Stimulated activated CD8-positive, alpha-beta memory T cell treated with anti-CD3 and anti-CD28 coated beads, Interleukin-12 subunit alpha, Interleukin-12 subunit beta, amount 100 ng/mL, for 24 hours (primary cell): ENCODE data around the gene SMIM29.

Source experiments
- DNase-seq: peaks from one replicate; pipeline ENCODE4 v3.0.0-alpha.2; 2020; ENCODE audit errors: extremely low read depth

SMIM29 gene

DNA sequence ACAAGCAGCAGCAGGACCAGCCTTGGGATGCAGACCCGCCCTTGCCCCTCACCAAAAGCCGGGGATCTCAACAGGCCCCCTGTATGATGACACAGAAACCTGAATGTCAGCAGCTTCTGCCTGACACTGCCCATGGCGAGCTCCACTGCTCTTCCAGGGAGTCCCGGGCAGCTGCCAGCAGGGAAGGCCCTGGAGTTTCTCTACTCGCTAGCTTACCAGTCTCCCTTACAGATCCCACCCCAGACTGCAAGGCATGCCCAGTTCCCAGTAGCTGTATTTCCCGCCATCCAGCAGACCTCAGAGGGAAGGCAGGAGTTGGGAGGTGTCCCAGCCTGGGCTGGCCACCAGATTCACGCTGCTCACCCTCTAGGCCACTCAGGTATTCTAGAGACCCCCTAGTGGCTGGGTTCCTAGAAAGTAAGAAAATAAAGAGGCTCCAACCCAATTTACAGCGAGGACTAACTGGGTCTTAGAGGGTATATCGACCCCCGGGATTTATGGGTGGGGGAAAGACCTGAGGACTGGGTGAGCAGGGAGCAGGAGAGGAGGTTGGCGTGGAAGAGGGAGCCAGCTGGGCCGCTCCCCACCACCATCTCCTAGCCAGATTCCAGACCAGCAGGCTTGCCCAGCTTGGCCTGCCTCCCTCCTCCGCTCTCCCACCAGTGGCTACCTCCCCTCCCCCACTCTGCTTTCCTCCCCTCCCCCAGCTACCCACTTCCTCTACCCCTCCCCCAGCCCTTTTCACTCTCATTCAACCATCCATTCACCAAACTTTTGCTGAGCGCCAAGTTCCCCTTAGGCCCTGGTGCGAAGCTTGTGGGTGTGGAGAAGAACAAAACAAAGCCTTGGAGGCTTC, 21.8 kb downstream of the SMIM29 start:
- DNase-seq = no peak

DNA sequence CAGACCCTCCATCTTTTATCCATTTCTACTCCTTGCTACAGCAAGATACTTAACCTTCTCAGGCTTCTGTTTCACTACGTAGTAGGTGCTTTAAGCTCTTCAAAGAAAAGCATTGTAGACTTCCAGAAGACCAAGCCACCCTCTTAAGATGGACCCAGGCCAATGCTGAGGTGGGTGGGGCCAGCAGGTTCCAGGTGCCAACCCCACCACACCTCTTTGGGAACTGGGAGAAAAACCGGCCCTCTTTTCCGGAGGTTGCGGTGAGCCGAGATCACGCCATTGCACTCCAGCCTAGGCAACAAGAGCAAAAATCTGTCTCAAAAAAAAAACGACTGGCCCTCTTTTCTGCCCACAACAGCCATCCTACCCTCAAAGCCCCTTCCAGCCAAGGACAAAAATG, 22.7 kb downstream of the SMIM29 start:
- no peak for DNase-seq

DNA sequence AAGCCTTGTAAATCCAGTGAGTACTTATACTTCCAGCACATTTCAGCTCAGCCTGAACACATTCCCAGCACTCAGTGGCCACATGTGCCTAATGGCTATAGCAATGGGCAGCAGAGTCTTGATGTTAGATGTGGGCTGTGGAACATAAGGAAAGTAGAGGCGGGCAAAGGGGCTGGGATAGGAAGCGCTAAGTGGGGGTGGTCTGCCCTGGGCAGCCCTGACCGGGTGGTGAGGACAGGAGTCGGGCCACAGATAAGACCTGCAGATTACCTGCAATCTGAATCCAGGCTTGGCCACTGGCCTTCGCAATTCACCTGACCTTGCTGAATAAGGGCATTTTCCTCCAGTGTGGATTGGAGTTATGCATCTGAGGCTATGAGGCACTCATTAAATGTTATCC, 23.3 kb downstream of the SMIM29 start:
- DNase-seq = no peak

DNA sequence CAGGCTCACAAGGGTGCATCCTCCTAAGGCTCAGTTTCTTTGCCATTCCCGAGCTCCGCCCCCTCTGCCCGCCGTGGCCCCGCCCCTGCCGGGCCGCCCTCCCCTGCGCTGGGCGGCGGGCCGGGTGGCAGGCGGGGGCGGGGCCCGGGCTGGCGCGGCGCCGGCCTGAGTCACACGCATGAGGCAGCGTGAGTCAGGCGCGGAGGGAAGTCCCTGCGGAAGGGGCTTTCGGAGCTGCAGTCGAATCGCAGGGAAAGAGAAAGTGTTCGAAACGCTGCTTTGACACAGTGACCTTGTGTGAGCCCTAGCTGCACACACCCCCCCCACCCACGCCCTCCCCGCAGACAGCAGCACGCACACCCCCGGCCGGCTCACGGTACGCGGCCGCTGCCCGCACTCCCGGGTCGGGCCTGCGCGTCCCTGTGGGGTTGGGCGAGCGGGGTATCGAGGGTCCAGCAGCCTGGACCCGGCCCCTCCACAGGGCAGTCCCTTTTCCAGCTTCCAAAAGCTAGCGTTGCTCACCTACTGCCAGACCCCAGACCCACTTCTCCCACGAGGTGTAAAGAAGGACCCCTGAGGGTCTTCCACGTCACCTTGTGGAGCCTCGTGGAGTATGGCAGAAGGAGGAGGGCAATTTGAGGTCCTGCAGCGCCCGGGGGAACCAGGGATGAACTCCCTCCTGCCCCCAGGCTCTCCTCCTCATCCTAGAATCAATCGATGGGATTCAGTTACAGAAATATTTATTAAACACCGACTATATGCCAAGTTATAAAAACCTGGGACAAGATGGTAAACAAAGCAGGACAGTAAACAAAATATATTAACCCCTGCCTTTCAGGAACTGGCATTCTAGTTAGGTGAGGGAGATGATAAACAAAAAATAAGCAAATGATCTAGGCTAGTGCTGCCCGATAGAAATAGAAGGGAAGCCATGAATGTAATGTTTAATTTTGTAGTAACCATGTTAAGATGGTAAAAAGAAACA, 24.6 kb downstream of the SMIM29 start:
- peak; percentile 87 for DNase-seq

DNA sequence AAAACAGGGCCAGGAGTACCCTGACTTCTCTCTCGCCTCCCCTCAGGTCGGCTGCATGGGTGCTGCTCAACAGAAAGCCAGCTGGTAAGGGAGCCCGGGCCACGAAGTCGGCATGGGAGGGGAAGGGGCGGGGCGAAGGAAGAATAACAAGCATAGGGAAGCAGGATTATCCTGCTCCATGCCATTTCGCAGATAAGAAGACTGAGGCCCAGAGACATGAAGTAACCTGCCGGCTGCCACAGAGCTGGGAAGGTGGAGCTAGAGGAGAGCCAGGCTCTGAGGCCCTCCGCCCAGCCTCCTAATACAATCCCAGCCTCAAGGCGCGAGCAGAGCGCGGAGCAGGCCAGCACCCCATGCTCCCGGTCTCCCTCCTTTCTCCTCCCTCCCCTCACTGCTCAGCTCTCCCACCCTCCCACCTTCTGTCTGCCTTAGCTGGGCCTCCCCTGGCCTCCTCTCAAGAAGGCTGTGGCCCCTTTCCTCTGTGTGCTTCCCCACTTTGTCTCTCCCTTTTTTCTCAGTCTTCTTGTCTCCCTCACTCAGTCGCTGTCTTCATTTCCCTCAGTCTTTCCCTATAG, 25.3 kb downstream of the SMIM29 start:
- DNase-seq = no peak

DNA sequence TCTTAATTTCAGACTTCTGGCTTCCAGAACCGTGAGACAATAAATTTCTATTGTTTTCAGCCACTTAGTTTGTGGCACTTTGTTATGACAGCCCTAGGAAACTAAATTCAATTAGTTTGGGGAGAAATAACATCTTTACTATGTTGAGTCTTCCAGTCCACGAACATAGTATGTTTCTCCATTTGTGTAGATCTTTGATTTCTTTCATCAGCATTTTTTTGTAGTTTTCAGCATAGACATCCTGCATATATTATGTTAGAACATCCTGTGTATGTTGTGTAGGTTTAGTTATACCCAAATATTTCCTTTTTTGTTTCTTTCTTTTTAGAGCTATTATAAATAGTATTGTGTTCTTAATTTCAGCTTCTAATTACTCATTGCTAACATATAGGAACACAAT, 30.1 kb downstream of the SMIM29 start:
- DNase-seq = no peak

DNA sequence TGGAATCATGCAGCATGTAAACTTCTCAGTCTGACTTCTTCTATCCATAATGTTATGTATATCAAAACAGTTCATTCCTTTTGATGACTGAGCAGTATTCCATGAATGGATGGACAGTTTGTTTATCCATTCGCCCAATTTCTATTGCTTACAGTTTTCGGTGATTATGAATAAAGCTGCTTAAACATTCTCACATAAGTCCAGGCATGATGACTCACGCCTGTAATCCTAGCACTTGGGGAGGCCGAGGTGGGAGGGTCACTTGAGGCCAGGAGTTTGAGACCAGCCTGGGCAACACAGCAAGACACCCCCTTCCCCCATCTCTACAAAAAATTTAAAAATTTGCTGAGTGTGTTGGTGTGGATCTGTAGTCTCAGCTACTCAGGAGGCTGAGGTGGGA, 35.0 kb downstream of the SMIM29 start:
- no peak for DNase-seq

DNA sequence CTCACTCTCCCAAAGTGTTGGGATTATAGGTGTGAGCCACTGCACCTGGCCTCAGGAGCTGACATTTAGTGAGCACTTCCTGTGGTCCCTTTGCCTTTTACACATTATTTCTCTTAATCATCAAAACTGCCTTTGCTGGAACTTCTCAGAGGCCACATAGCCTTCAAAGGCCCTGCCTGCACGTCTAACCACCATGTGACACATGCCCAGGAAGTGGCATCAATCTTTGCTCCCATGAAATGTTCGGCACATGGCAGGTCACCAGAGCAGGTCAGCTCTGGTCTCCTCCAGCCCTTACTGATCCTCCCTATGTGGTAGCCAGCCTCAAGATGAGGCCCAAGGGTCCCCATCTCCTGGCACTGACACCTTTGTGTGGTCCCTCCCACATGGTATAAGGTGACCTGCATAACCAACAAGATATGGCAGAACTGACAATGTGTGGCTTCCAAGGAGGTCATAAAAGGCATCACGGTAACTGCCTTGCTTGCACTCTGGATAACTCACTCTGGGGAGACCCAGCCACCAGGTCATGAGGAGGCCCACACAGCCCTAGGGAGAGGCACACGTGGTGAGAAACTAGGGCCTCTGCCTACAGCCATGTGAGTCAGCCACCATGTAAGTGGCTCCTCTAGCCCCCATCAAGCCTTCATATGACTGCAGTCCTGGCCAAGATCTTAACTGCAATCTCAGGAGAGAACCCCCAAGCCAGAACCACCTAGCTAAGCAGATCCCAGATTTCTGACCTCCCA, 40.9 kb downstream of the SMIM29 start:
- no peak for DNase-seq

DNA sequence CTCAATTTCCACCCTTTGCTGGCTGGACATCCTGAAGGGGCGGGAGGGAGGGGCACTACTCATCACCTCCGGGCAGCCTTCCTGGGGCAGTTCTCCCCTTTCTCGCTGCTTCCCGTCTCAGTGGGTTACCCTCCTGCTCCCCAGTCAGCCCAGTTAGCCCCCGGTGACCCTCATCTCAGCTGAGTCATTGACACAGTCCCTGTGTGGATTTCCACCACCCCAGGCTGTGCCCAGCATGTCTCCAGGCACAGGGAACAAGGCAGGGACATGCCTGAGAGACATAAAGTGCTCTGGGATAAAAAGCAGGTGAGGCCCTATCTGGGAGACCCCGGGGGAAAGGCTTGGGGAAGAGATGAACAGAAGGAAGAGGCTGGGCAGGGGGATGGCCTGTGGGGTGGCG, 42.1 kb downstream of the SMIM29 start:
- DNase-seq = no peak

DNA sequence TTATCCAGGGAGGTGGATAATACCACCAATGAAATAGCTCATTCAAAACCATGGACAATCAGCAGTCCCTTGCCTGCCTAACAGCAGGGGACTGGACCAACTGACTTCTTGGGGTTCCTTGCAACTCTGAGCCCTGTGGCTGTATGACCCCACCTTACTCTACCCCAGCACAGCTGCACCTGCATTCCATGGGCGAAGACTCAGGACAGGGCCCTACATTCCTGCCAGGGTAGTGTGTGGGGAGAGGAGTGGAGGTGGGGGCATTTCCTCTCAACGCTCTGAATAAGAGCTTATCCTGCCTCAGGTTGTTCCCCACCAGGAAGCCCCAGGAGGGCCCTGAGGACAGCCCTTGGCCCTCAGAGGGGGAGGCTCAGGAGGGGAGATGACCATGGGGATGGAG, 42.9 kb downstream of the SMIM29 start:
- DNase-seq = no peak

DNA sequence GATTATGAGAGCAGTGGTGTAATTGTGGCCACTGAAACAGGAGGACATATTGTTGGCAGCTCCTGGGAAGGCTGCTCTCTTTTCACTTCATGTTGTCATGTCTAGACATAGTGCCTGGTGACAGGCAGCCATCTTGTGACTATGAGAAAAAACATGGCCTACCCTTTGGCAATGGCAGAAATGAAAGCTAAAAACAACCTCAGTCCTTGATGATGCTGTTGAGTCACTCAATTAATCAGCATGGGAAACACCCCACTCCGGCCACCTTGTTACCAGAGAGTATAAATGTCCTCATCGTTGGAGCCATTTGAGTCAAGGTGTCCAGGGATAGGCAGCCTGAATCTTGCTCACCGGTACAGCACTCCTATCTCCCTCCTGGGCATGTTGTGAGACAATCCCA, 43.3 kb downstream of the SMIM29 start:
- no peak for DNase-seq

DNA sequence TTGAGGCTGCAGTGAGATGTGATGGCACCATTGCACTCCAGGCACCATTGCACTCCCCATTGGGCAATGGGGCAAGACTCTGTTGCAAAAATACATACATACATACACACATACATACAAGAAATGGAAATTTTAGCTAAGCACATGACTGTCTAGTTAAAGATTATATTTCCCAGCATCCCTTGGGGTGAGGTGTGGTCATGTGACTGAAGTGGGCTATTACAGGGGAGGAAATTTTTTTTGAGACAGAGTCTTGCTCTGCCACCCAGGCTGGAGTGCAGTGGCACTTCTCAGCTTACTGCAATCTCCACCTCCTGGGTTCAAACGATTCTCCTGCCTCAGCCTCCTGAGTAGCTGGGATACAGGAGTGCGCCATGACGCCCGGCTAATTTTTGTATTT, 44.1 kb downstream of the SMIM29 start:
- DNase-seq = no peak

DNA sequence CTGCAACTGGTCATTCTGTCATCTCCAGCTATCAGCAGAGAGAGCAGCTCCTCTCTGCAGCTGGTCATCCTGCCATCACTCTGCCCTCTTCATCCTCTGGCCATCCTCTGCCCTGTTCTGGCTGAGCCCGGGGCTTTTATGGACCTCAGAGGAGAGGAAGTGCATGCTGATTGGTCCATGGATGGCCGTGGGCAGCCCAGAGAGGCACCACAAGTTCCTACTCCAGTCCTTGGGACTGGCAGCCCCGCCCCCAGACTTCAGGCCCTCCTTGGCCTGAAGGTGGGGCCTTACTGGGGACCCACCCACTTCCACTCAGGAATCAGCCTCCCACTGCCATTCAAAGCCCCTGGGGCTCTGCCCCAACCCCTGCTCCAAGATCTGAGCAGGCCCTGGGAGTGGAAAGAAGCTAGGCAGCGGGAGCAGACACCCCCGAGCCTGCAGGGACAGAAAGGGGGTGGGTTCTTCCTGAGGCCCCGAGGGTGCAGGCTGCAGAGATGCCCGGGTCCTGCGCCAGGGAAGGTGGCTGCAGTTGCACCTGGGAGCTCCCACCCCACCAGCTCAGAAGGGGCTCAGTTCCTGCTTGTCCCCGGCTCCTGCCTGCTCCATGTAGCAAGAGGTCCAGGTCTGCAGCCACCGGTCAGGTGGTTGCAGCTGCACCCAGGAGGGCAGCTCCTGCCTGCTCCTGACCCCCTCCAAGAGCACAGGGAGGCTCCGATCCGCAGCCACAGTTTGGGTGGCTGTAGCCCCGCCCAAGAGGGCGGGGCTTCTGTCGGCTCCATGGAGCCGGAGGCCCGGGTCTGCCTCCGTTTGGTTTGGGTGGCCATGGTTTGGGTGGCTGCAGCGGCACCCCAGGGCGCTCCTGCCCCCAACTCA, 46.2 kb downstream of the SMIM29 start:
- no peak for DNase-seq

DNA sequence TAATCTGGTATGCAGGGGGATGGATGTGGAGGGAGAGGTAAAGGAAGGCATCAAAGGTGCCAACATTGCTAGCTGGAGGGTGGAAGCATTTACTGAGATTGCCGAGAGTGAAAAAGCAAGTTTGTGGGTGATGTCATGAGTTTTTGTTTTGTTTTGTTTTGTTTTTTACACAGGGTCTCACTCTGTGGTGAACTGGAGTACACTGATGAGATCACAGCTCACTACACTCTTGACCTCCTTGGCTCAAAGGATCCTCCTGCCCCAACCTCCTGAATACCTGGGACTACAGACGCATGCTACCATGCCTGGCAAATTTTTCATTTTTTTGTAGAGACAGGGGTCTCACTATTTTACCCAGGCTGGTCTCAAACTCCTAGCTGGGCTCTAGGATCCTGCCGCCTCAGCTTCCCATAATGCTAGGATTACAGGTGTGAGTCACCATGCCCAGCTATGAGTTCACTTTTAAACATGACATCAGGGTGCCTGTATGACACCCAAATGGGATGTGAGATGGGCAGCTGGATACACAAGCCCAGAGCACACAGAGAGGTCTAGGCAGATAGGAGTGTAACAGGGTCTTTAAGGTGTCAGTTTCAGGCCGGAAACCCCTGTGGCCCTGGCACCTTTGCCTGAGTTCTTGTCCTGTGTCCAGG, 47.2 kb downstream of the SMIM29 start:
- no peak for DNase-seq

DNA sequence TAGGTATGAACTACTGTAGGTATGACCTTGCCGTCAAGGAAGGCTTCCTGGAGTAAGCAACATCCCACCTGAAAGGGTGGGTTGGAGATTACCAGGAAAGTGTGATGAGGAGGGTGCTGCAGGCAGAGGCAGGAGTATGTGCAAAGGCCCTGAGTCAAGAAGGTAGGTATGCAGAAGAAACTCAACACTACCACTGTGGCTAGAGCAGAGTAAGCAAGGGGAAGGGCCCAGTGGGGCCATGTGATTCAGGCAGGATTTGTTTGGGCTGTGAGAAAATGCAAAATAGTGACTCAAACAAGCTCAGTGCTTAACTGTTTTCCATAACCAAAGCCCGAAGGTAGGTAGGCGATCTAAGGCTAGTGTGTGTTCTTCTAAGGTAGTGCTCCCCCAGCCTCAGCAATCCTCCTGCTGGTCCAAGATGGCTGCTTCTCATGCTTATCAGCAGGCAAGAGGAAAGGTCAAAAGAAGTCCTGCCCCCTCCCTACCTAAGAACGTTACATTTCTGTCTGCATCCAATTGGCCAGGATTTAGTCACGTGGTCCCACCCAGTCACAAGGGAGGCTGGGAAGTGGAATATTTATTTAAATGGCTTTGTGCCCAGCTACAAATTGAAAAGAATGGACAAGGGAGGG, 48.4 kb downstream of the SMIM29 start:
- no peak for DNase-seq

DNA sequence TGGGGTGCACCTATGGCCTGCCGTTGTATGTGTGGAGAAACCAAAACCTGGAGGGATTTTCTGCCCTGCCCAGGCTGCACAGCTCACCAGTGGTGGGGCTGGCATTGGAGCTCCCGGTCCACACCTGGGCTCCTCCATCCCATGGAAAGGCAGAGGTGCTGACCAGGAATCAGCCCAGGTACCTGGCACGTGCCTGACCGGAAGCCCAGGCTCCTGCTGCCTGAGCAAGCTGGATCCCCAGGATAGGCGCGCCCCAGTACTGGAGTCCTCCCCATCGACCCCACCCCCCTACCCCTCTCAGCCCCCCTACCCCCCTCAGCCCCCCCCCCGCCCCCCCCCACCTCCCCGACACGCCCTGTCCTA, 52.0 kb downstream of the SMIM29 start:
- DNase-seq = no peak
